HG03571 (cell line): ENCODE results near the gene FAM3C.

ENCODE experiments used
- ATAC-seq: cut with Tn5 transposase; IDR thresholded peaks from one replicate; pipeline ENCODE4 v1.9.1; 2021; ENCODE audit not compliant: unreplicated experiment

FAM3C gene

DNA sequence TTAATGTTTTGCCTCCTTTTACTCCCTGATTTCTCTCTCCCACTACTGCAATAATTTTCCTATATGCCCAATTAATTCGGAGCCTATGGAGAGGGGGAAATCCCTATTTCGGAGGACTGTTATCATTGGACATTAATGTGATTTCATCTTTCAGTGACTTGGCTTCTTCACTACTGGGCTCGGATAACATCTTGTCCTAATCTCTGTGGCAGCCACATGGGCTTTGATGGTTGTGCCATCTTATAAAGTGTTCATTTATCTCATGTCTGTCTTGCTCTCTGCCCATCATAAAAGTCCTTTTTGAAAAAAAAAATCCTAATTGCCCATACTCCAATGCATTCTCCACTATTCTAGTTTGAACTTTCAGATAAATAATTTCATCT lies 15.5 kb upstream of the FAM3C start:
- no peak for ATAC-seq

GRCh38 chr7:121410829-121411596 lies 14.9 kb upstream of the FAM3C start:
- ATAC-seq = no peak

GRCh38 chr7:121406944-121407343 lies 10.8 kb upstream of the FAM3C start:
- no peak for ATAC-seq

- ATAC-seq = no peak
Measured at GRCh38 chr7:121406461-121406860, 10.4 kb upstream of the FAM3C start.

GRCh38 chr7:121404348-121404747 lies 8.2 kb upstream of the FAM3C start:
- no peak for ATAC-seq

- no peak for ATAC-seq
Measured at GRCh38 chr7:121402701-121403100, 6.6 kb upstream of the FAM3C start.

DNA sequence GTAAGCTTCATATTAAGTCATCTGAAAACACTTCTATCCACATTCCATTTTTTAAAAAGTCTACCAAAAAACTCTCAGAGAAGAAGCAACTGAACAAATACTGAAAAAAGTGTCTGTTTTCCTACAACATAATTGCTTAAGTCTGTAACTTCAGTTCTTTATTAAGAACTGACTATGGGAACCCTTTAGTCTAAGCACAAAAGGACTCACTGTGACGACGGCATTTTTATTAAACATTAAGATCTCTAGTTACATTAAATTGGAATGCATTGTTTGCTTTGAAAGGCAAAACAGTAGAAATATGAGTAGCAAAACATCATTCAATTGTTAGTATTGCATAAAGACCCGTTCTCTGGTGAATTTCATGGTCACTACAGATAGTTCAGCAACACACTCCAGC lies 5.8 kb upstream of the FAM3C start:
- no peak for ATAC-seq

- ATAC-seq = no peak
Measured at GRCh38 chr7:121398246-121398645, 2.1 kb upstream of the FAM3C start.

GRCh38 chr7:121397822-121398221 lies 1.7 kb upstream of the FAM3C start:
- ATAC-seq = no peak

- ATAC-seq = no peak
Measured at GRCh38 chr7:121397361-121397760, 1.3 kb upstream of the FAM3C start.

GRCh38 chr7:121395494-121395960 lies 581 bp downstream of the FAM3C start:
- ATAC-seq = peak; percentile 32

GRCh38 chr7:121394709-121395140 lies 1.4 kb downstream of the FAM3C start:
- ATAC-seq = peak; percentile 28

DNA sequence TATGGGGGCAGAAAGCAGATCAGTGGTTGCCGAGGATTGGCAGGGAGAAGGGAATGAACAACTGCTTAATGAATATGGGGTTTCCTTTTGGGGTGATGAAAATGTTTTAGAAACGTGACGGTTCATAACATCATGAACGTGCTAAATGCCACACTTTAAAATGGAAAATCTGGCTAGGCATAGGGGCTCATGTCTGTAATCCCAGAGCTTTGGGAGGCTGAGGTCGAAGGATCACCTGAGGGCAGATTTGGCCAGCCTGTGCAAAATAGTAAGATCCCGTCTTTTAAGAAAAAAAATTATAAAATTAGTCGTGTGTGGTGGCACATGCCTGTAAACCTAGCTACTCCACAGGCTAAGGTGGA lies 3.1 kb downstream of the FAM3C start:
- ATAC-seq = no peak

GRCh38 chr7:121392277-121393004 lies 3.7 kb downstream of the FAM3C start:
- ATAC-seq = no peak

- ATAC-seq = no peak
Measured at GRCh38 chr7:121391686-121392085, 4.4 kb downstream of the FAM3C start.

- ATAC-seq = no peak
Measured at GRCh38 chr7:121390617-121391016, 5.5 kb downstream of the FAM3C start.

- ATAC-seq = no peak
Measured at GRCh38 chr7:121390109-121390508, 6.0 kb downstream of the FAM3C start.

- no peak for ATAC-seq
Measured at GRCh38 chr7:121388950-121389349, 7.2 kb downstream of the FAM3C start.

DNA sequence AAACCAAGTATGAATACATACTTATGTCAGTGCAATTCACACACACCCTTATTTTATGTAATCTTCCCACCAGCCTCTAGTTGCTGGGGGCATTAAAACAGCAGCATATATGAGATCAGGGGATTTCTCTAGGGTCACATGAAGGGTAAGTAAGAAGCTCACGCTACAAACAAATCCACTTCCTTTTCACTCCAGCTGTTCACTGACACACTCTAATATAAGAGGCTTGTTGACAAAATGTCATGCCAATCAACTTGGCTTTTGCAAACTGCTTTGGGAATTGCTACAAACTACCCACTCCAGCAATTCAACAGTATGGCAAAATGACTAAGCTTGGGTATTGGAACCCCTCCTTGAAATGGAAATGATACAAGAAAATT lies 10.3 kb downstream of the FAM3C start:
- ATAC-seq = peak; percentile 89

DNA sequence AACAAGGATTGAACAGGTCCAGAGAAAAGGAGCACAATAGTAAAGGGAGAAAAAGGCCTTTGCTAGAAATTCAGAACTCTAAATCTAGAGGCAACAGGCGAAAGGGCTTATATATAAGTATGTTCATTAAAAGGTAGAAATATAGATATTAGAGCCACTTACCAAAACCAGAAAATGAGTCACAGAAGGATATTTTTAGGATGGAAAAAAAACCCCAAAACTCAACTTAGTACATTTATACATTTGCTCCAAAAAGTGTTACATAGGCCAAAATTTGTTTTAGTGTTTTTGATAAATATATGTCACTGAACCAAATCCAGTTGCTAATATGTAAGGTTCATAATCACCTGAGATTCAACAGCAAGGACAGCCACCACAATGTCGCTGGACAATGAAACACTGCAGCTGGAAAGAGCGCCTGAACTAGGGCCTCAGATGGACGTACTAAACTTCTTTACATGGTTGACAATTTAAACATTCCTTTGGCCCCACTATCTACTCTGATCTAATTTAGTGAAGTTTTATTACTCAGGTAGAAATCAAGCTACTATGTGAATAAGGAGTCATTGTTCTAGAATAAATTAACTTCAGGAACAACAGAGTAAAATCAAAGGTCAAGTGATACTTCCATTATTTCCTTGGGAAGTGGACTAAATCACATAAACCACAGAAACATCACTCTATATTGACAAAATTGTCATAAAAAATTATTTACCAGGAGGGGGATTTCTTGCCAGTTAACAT lies 10.9 kb downstream of the FAM3C start:
- no peak for ATAC-seq

GRCh38 chr7:121384265-121384664 lies 11.8 kb downstream of the FAM3C start:
- ATAC-seq = no peak
